CD14-positive monocyte (primary cell): Measurements from ENCODE around the gene TMEM242. TPM values are rescaled to one million over a fixed set of nuclear protein-coding genes. Genes with fewer than 3 reads are reported as not detected.
A peak's percentile ranks its signal among the peaks of the same experiment; 100 is the strongest.

Experiments
- DNase-seq, 3 donors: peaks; one replicate each; pipeline ENCODE4 v3.0.0-alpha.2; 2011 to 2022
- H2AFZ ChIP-seq: 2 replicates; pipeline ENCODE4 v1.6.0; 2012; ENCODE audit warnings: mild to moderate bottlenecking, low read depth, low read length, inconsistent platforms; ENCODE audit not compliant: insufficient read depth, poor library complexity, severe bottlenecking
- H3K27ac ChIP-seq, 2 donors: 1 replicate in 1 of 2; 2 replicates in 1 of 2; pipeline ENCODE4 v1.5.1; 2012 to 2013; ENCODE audit warnings: low read length in 2 of 2, control low read depth in 1 of 2, inconsistent platforms in 1 of 2, low read depth in 1 of 2, mild to moderate bottlenecking in 1 of 2
- H3K27me3 ChIP-seq, 2 donors: one replicate each; pipeline versions ENCODE4 v1.6.0 to v1.6.1; 2011 to 2013; ENCODE audit warnings: low read length in 2 of 2; ENCODE audit not compliant: control insufficient read depth in 2 of 2, insufficient read depth in 2 of 2
- H3K36me3 ChIP-seq, 2 donors: replicated peaks in 1 of 2; 1 replicate in 1 of 2; 2 replicates in 1 of 2; pipeline versions ENCODE4 v1.5.1 to v1.6.1; 2012 to 2013; ENCODE audit warnings: low read length in 2 of 2, control low read depth in 1 of 2, inconsistent platforms in 1 of 2, mild to moderate bottlenecking in 1 of 2; ENCODE audit not compliant: insufficient read depth in 2 of 2, control insufficient read depth in 1 of 2
- H3K4me1 ChIP-seq, 2 donors: 1 replicate in 1 of 2; 2 replicates in 1 of 2; pipeline versions ENCODE4 v1.5.1 to v1.6.1; 2012 to 2013; ENCODE audit warnings: low read length in 2 of 2, control low read depth in 1 of 2, inconsistent platforms in 1 of 2, mild to moderate bottlenecking in 1 of 2, moderate library complexity in 1 of 2; ENCODE audit not compliant: insufficient read depth in 2 of 2, control insufficient read depth in 1 of 2
- H3K4me2 ChIP-seq: replicated peaks from 2 replicates; pipeline ENCODE3; 2012; ENCODE audit warnings: low read length, moderate library complexity, mild to moderate bottlenecking; ENCODE audit not compliant: poor library complexity, severe bottlenecking; ENCODE audit errors: extremely low read depth
- H3K4me3 ChIP-seq, 3 experiments: fragments of 200-600 bp in 1 of 3; sonication (generic) in 1 of 3; replicated peaks in 1 of 3; 1 replicate in 2 of 3; 2 replicates in 1 of 3; pipeline ENCODE4 v1.5.1; 2011 to 2013; ENCODE audit warnings: low read length in 3 of 3, mild to moderate bottlenecking in 3 of 3, control low read depth in 2 of 3, low read depth in 2 of 3, inconsistent platforms in 1 of 3, moderate library complexity in 1 of 3
- H3K79me2 ChIP-seq: 2 replicates; pipeline ENCODE4 v1.6.0; 2012; ENCODE audit warnings: mild to moderate bottlenecking, control low read depth, inconsistent platforms, low read length, moderate library complexity; ENCODE audit not compliant: insufficient read depth
- H3K9ac ChIP-seq: 2 replicates; pipeline ENCODE4 v1.6.0; 2017; ENCODE audit warnings: low read length, mild to moderate bottlenecking; ENCODE audit not compliant: insufficient read depth, poor library complexity, severe bottlenecking
- H3K9me3 ChIP-seq, 2 donors: replicated peaks in 1 of 2; 1 replicate in 1 of 2; 2 replicates in 1 of 2; pipeline versions ENCODE4 v1.5.1 to v1.6.1; 2012 to 2013; ENCODE audit warnings: low read length in 2 of 2, control low read depth in 1 of 2; ENCODE audit not compliant: control insufficient read depth in 1 of 2, insufficient read depth in 1 of 2
- H4K20me1 ChIP-seq: 2 replicates; pipeline ENCODE4 v1.6.0; 2012; ENCODE audit warnings: mild to moderate bottlenecking, low read length, control low read depth, moderate library complexity; ENCODE audit not compliant: insufficient read depth
- H3K27ac Mint-ChIP-seq, 7 donors: one replicate each; pipeline ENCODE4 v1.8.0; 2020; ENCODE audit warnings: mild to moderate bottlenecking in 7 of 7, mixed read lengths in 7 of 7, moderate library complexity in 6 of 7, inconsistent platforms in 2 of 7
- H3K27me3 Mint-ChIP-seq, 3 donors: one replicate each; pipeline ENCODE4 v1.8.0; 2021 to 2022; ENCODE audit warnings: low read depth in 3 of 3, mild to moderate bottlenecking in 3 of 3, mixed read lengths in 3 of 3, moderate library complexity in 3 of 3, inconsistent platforms in 1 of 3
- H3K36me3 Mint-ChIP-seq, 2 donors: one replicate each; pipeline ENCODE4 v1.8.0; 2020; ENCODE audit warnings: mixed read lengths in 2 of 2, inconsistent platforms in 1 of 2, mild to moderate bottlenecking in 1 of 2
- H3K4me1 Mint-ChIP-seq: one replicate; pipeline ENCODE4 v1.8.0; 2020; ENCODE audit warnings: mild to moderate bottlenecking, mixed read lengths
- H3K4me3 Mint-ChIP-seq, 2 donors: one replicate each; pipeline ENCODE4 v1.8.0; 2020; ENCODE audit warnings: mild to moderate bottlenecking in 2 of 2, mixed read lengths in 2 of 2, moderate library complexity in 1 of 2
- H3K9me3 Mint-ChIP-seq, 7 donors: one replicate each; pipeline ENCODE4 v1.8.0; 2020 to 2022; ENCODE audit warnings: mixed read lengths in 7 of 7, mild to moderate bottlenecking in 6 of 7, moderate library complexity in 6 of 7, inconsistent platforms in 2 of 7
- WGBS: methylation state at CpG from one replicate; pipeline ENCODE4 v1.1.5; 2013; ENCODE audit warnings: missing lambda C conversion rate; ENCODE audit not compliant: insufficient coverage; 5-methylcytosine and 5-hydroxymethylcytosine counted together
- intact Hi-C, 2 donors: fragments of 100-400 bp; cut with micrococcal nuclease; formaldehyde crosslinking; loops; one replicate each; pipeline versions ENCODE4 v1.15.0 to v1.15.1; 2023
- polyA plus RNA-seq, 3 donors: library from polyadenylated mRNA; depleted of rRNA in 1 of 3; unstranded in 2 of 3; stranded (reverse) in 1 of 3; fragments of 300-500 nt in 2 of 3; fragments of >200 nt in 1 of 3; fragmentation: Illumina TruSeq in 2 of 3; gene quantifications; 1 replicate in 2 of 3; 2 replicates in 1 of 3; pipeline ENCODE4 v1.2.3, GENCODE V29; 2012 to 2021
- TF ChIP-seq, protein P1 (sequence below): fragments of 200-600 bp; IDR thresholded peaks from one replicate; pipeline ENCODE4 v1.8.0; 2022; ENCODE audit warnings: antibody characterized with exemption, mild to moderate bottlenecking

TMEM242 gene
- polyA plus RNA-seq, 3 donors = 5.6 to 9.8 (median 8.3) TPM

GRCh38 chr6:157298216-157298724, 25.0 kb downstream of the TMEM242 start:
- Histone ChIP-seq H3K4me1 (peaks cover 7 to 10% of the 10 kb centered on the region in 2 donors), H3K4me3 (no peak overlapping the region), H3K9ac (no peak overlapping the region), H3K79me2 (no peaks in the 10 kb centered on the region), H3K4me2 (no peak overlapping the region), H3K27me3 (no peaks in the 10 kb centered on the region), H3K36me3 (peaks cover 0 to 16% of the 10 kb centered on the region in 2 donors), H4K20me1 (peaks cover 38% of the 10 kb centered on the region), H3K9me3 (no peaks in the 10 kb centered on the region), H2AFZ (no peak overlapping the region), H3K27ac (peak overlapping the region in 1 of 2 donors; percentile 7)
- intact Hi-C loops = no loop called here
- 7% methylated on average over 4 of the region's 9 CpGs for WGBS
- peak overlapping the region in 1 of 2 donors; percentile 70 for H3K4me3 Mint-ChIP-seq
- peaks cover 23 to 28% of the 10 kb centered on the region in 2 donors for H3K36me3 Mint-ChIP-seq
- no peaks in the 10 kb centered on the region for H3K27me3 Mint-ChIP-seq
- peak overlapping the region in 3 of 7 donors; percentile 14 to 60 (median 59) for H3K27ac Mint-ChIP-seq
- H3K9me3 Mint-ChIP-seq = peaks cover 0 to 5% (median 0%) of the 10 kb centered on the region in 7 donors
- no peak for DNase-seq
- TF ChIP-seq, protein P1, sequence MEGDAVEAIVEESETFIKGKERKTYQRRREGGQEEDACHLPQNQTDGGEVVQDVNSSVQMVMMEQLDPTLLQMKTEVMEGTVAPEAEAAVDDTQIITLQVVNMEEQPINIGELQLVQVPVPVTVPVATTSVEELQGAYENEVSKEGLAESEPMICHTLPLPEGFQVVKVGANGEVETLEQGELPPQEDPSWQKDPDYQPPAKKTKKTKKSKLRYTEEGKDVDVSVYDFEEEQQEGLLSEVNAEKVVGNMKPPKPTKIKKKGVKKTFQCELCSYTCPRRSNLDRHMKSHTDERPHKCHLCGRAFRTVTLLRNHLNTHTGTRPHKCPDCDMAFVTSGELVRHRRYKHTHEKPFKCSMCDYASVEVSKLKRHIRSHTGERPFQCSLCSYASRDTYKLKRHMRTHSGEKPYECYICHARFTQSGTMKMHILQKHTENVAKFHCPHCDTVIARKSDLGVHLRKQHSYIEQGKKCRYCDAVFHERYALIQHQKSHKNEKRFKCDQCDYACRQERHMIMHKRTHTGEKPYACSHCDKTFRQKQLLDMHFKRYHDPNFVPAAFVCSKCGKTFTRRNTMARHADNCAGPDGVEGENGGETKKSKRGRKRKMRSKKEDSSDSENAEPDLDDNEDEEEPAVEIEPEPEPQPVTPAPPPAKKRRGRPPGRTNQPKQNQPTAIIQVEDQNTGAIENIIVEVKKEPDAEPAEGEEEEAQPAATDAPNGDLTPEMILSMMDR = no peak
- peaks cover 11% of the 10 kb centered on the region for H3K4me1 Mint-ChIP-seq

DNA sequence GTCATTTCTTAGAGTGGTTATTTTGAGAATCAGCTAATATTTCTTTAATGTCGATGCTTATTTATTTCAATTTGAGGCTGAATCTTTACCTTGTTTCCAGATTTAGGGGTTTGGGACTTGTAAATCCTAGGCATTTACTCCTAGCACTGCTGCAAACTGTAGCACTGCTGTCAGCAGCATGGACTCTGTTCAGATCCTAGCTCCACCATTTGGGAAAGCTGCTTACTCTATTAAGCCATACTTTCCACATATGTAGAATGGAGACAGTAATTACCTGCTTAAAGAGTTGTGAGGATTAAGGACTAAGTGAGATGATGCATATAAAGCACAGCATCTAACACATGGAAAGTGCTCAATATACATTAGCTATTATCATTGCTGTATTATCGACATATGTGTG, 28.7 kb downstream of the TMEM242 start:
- 100% methylated on average over 1 of the region's 2 CpGs for WGBS
- Histone ChIP-seq H4K20me1 (peaks cover 28% of the 10 kb centered on the region), H3K4me2 (no peak overlapping the region), H3K27me3 (no peaks in the 10 kb centered on the region), H3K4me3 (no peak overlapping the region), H3K4me1 (peaks cover 7 to 10% of the 10 kb centered on the region in 2 donors), H3K79me2 (no peaks in the 10 kb centered on the region), H2AFZ (no peak overlapping the region), H3K9ac (no peak overlapping the region), H3K36me3 (peaks cover 25 to 39% of the 10 kb centered on the region in 2 donors), H3K9me3 (no peaks in the 10 kb centered on the region), H3K27ac (no peak overlapping the region)
- Mint-ChIP-seq H3K4me3 (no peak overlapping the region), H3K36me3 (peaks cover 36 to 44% of the 10 kb centered on the region in 2 donors), H3K9me3 (peaks cover 0 to 1% (median 0%) of the 10 kb centered on the region in 7 donors), H3K4me1 (peaks cover 10% of the 10 kb centered on the region), H3K27me3 (peaks cover 0 to 3% (median 0%) of the 10 kb centered on the region in 3 donors), H3K27ac (no peak overlapping the region)
- no peak for DNase-seq
- intact Hi-C loops = no loop called here
- TF ChIP-seq, protein P1 = no peak
